Measurements from ENCODE around the gene SHMT2. TPM values are rescaled to one million over a fixed set of nuclear protein-coding genes. Genes with fewer than 3 reads are reported as not detected.

Gene SHMT2
- total RNA-seq, 4 donors from 2014 or later: 45.2 to 66.4 (median 55.0) TPM

- TF ChIP-seq CTCF (IDR thresholded peaks at IDR 0.05): no peak
- no peak for ATAC-seq (ENCODE audit: low FRiP score)
- DNase-seq (ENCODE audit: low spot score): no peak
Observed at GRCh38 chr12:57213763-57214397, 15.6 kb upstream of the SHMT2 start.

DNA sequence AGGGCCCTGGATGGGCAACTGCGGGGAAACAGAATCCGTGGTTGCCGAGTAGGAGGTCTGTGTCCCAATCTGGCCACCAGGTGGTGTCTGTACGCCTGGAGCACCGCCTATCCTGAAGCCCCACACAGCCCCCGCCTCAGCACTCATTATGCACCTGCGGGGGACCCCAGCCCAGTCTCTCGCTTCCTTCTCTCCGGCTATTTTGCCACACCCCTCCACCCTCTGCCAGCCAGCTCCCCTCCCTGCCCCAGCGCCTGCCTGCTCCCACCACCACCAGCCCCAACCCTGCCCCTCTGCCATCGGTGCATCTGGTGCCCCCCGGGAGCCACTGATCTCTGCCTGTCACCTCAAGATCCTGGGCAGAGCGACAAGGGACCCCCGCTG lies 15.1 kb upstream of the SHMT2 start:
- DNase-seq (ENCODE audit: low spot score): no peak
- TF ChIP-seq CTCF (IDR thresholded peaks at IDR 0.05): no peak
- no peak for ATAC-seq (ENCODE audit: low FRiP score)

GRCh38 chr12:57215065-57215464 lies 14.4 kb upstream of the SHMT2 start:
- TF ChIP-seq CTCF (IDR thresholded peaks at IDR 0.05): no peak
- no peak for ATAC-seq (ENCODE audit: low FRiP score)
- DNase-seq (ENCODE audit: low spot score): no peak

DNA sequence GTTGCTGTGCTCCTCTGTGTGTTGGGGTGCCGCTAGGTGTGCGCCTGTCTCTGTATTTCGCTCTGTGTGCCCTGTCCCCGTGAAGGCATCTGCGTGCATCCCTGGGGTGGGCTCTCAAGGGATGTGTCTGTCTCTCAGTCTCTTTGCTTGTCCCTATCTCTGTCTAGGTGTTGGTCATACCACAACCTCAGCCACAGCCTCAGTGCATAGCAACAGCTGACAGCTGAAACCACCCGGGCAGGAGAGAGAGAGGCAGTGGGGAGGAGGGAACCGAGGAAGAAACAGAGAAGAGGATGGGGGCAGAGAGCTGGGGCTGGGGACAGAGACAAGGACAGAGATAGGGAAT lies 13.9 kb upstream of the SHMT2 start:
- no peak for DNase-seq (ENCODE audit: low spot score)
- no peak for TF ChIP-seq CTCF (IDR thresholded peaks at IDR 0.05)
- no peak for ATAC-seq (ENCODE audit: low FRiP score)

DNA sequence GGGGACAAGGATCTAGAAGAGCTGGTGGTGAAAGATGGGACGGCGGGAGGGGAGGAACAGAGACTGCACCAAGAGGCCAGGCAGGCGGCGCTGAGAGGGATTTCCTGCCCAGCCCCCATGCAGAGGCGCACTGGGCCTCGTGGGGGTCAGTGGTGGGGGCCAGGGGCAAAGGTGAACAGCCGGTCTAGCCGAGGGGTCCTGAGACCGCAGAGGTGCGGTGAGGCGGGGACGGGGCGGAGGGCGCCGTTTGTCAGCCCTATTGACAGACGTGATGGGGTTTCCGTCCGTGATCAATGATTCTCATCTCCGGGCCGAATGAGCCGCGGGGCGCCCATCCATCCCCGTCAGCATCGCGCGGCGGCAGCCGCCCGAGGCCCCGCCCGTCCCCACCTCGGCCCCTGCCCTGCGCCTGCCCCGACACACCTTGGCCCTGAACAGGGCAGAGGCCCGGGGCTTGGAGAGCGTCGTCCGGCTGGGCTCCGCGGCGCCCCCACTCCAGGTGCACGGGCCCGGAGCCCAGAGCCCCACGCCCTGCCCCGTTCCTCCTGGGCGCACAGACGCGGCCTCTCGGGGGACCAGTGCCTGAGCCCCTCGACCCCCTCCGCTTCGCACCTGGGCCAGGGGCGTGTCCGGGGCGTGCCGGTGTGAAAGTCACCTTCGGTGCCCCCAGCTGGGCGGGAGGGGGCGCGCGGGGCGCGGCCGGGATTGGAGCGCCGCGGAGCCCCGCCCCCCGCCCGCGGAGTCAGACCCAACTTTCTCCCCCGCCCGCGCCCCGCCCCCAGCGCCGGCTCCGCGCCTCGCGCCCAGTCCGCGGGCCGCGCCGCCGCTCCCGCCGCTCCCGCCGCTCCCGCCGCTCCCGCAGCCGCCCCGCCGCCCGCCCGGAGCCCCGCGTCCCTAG lies 13.2 kb upstream of the SHMT2 start, which contains the start of gene NXPH4:
Gene NXPH4 (plus strand): TSS at position 781 of the 898 bp plus-strand sequence. CDS start 176 bp downstream, outside the sequence.
- ATAC-seq (ENCODE audit: low FRiP score): no peak
- DNase-seq (ENCODE audit: low spot score): no peak
- TF ChIP-seq CTCF (IDR thresholded peaks at IDR 0.05): no peak

DNA sequence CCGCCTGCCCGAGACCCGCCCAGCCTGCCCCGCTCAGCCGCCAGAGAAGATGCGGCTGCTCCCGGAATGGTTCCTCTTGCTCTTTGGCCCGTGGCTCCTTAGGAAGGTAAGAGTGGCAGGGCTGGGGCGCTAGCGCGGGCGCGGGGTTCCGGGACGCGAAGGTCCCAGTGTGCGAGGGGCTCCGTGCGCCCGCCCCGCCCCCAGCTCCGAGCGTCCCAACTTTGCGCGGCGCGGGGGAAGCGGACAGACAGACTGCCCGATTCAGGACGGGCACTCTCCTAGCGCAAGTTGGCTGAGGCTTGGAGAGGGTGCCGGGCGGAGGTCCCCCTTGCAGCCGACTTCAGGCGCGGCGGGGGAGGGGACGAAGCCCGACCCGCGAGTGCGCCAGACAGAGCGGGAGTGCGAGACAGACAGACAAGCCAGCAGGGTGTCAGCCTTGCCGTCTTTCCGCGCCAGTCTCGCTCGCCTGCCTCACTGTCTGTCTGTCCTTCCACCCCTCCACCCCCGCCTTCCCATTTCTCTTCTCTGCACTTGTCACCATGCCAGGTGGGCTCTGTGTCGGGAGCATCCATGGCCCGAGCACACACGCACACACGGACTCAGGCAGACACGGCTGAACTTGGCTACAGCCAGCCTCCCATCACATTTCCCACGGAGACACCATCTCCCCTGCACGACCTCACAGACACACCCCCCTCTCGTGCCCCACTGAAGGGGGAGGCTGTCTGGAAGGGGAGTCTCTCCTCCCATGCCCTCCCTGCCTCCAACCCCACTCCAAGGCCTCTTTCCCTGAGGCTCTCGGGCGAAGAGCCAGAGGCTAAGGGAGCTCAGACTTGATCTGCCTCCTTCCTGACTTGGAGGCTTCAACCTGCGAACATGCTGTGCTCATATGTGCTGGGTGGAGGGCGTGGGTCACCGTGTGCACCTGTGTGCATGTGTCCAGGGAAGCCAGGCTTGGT lies 12.3 kb upstream of the SHMT2 start:
- no peak for DNase-seq (ENCODE audit: low spot score)
- TF ChIP-seq CTCF (IDR thresholded peaks at IDR 0.05): no peak
- no peak for ATAC-seq (ENCODE audit: low FRiP score)
